ENCODE measurements around the gene MPI. TPM values are rescaled to one million over a fixed set of nuclear protein-coding genes. Genes with fewer than 3 reads are reported as not detected.

The MPI gene
- total RNA-seq, 2 donors from 2014 or later: 50.7 to 68.0 TPM

GRCh38 chr15:74869372-74869725 lies 20.5 kb upstream of the MPI start:
- intact Hi-C loops (cut with DNase I): no loop called here
- H3K27me3 ChIP-seq: no peaks in the 10 kb centered on the region
- peaks cover 46% of the 10 kb centered on the region for H3K4me1 ChIP-seq
- H3K27ac ChIP-seq: peak overlapping the region; percentile 92
- peak overlapping the region in 1 of 2 donors; percentile 83 for H3K9ac ChIP-seq (ENCODE audit: low read depth in 2 of 2, low read length in 2 of 2)
- H3K4me3 ChIP-seq: no peak overlapping the region
- H3K36me3 ChIP-seq: no peaks in the 10 kb centered on the region
- TF ChIP-seq CTCF (IDR thresholded peaks at IDR 0.05): no peak
- no peaks in the 10 kb centered on the region for H3K9me3 ChIP-seq
- no peak for DNase-seq

DNA sequence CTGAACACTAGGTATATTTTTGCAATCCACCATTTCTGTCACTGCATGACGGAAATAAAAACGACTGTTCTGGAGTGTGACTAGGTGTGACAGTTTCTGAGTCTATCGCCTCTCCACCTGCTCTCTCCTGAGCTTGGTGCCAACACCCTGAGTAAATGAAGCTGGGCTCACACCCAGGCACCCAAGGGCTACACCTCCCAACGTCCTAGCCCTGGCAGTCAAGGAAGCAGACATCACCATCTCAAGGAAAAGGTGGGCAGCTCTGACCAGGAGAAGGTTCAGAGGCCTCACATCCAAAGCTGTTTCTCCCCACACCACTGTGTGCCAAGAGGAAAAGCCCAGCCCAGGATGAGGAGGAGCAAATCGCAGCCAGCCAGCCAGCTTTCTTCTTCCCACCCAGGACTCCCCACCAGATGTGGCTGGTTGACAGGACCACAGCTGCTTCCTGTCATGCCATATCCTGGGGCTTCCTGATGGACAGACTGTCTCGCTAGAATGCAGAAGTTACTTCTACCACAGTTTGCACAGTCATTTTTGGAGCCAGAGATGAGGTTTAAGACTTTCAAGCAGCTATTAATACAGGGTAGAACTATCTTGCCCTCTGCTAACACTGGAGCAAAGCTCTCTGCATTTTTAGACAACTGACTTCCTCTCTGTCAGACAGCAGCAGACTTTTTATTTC lies 20.0 kb upstream of the MPI start:
- intact Hi-C loops (cut with DNase I): no loop called here
- peak; percentile 83 for DNase-seq
- TF ChIP-seq CTCF (IDR thresholded peaks at IDR 0.05): no peak
- Histone ChIP-seq H3K9ac (ENCODE audit: low read depth in 2 of 2, low read length in 2 of 2) (peak overlapping the region in 1 of 2 donors; percentile 83), H3K4me1 (peaks cover 43% of the 10 kb centered on the region), H3K27me3 (no peaks in the 10 kb centered on the region), H3K27ac (peak overlapping the region; percentile 92), H3K36me3 (no peaks in the 10 kb centered on the region), H3K9me3 (no peaks in the 10 kb centered on the region), H3K4me3 (peak overlapping the region; percentile 3)

DNA sequence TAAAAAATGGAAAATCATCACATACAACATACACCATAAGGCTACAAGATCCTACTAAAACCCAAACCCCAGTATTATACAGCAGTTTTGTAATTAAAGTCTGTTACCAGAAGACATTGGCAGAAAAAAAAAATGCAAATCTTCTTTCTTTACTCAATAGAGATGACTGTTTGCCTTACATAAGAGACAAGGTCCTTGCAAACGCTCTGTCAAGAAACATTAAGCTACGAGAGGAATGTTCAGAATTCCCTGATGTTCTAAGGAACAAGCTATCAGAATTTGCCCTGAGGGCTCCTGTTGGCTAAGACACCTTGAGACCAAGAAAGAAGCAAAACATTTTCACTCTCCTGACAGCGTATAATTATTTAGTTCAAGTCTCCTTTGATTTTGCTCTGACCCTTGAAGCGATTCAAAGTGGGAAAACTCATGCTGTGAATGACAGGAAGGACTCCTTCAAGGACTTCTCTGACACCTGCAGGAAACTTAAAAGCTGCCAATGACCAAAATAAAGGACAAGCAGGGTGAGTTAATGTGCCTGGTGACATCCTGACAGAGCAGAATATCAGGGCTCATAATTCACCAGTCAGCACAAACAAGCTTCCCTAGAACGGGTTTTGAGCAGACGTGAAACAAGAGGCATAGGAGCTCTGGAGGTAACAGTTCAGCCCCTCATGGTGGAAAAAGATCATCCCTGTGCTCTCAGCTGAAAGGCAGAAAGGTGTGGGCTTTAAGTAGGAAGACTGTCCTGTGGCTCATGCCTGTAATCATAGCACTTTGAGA lies 19.2 kb upstream of the MPI start:
- TF ChIP-seq CTCF (IDR thresholded peaks at IDR 0.05): no peak
- Histone ChIP-seq H3K36me3 (no peaks in the 10 kb centered on the region), H3K9ac (ENCODE audit: low read depth in 2 of 2, low read length in 2 of 2) (peak overlapping the region; percentile 40 to 83), H3K27me3 (no peaks in the 10 kb centered on the region), H3K4me3 (peak overlapping the region; percentile 3), H3K9me3 (no peaks in the 10 kb centered on the region), H3K4me1 (peaks cover 43% of the 10 kb centered on the region), H3K27ac (peak overlapping the region; percentile 92)
- no peak for DNase-seq
- intact Hi-C loops (cut with DNase I): no loop called here

DNA sequence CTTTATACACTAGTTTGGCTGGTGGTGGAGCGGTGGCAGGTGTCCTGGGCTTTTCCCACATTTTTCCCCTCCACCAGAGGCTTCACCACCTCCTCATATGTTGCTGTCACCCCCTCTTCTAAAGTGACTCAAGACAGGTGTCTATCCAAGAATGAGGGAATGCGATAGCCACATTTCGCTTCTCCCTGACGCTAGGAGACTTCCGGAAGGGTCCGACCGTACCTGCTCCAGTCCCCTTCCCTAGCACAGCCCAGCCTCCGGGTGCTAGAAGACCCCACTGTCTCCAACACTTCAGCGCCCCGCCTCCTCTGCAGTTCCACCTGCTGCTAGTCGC lies 17.2 kb upstream of the MPI start:
- Histone ChIP-seq H3K36me3 (no peaks in the 10 kb centered on the region), H3K4me1 (peaks cover 36% of the 10 kb centered on the region), H3K9me3 (no peaks in the 10 kb centered on the region), H3K27ac (peak overlapping the region; percentile 92), H3K27me3 (no peaks in the 10 kb centered on the region), H3K9ac (ENCODE audit: low read depth in 2 of 2, low read length in 2 of 2) (peak overlapping the region; percentile 76 to 99), H3K4me3 (peak overlapping the region; percentile 76)
- intact Hi-C loops (cut with DNase I): no loop called here
- TF ChIP-seq CTCF (IDR thresholded peaks at IDR 0.05): no peak
- DNase-seq: no peak

GRCh38 chr15:74873036-74873755 lies 16.6 kb upstream of the MPI start, which contains the start of gene SCAMP2:
Gene SCAMP2 (minus strand): TSS chr15:74873365. CDS start chr15:74873255, 110 bp downstream.
- no peaks in the 10 kb centered on the region for H3K9me3 ChIP-seq
- H3K27ac ChIP-seq: peak within 1 kb of the TSS; percentile 92
- no peaks in the 10 kb centered on the region for H3K27me3 ChIP-seq
- H3K36me3 ChIP-seq: no peaks in the 10 kb centered on the region
- peak; percentile 96 for DNase-seq
- peak within 1 kb of the TSS; percentile 76 to 99 for H3K9ac ChIP-seq (ENCODE audit: low read depth in 2 of 2, low read length in 2 of 2)
- TF ChIP-seq CTCF (IDR thresholded peaks at IDR 0.05): no peak
- peaks cover 31% of the 10 kb centered on the region for H3K4me1 ChIP-seq
- intact Hi-C loops (cut with DNase I): no loop called here
- H3K4me3 ChIP-seq: peak within 1 kb of the TSS; percentile 76
